ENCODE data around the gene SRR. TPM values are rescaled to one million over a fixed set of nuclear protein-coding genes. Genes with fewer than 3 reads are reported as not detected.

SRR gene
- total and polyA plus RNA-seq, 9 of the 15 experiments (the other 6 are each of a cell fraction or from before 2014, with no cell fraction given), result 5.0 to 19.4 (median 7.9) TPM

- in situ Hi-C loops (cut with MboI), result no loop called here
- CTCF ChIA-PET (ENCODE audit: low intra/inter-chr PET ratio), result no interaction called here
- POLR2A ChIA-PET, result no interaction called here
- TF ChIP-seq TFAM (CRISPR knock-in tag; conservative IDR thresholded peaks at IDR 0.05) (no peak), ZC3H11A (IDR thresholded peaks at IDR 0.05; ENCODE audit: low read depth, low read length) (no peak), GTF2E2 (tag; IDR thresholded peaks at IDR 0.05) (no peak), IRF1 (CRISPR knock-in tag; IDR thresholded peaks at IDR 0.05; ENCODE audit: borderline replicate concordance) (no peak), SMAD4 (CRISPR knock-in tag; conservative IDR thresholded peaks at IDR 0.05) (no peak), ZNF232 (CRISPR knock-in tag; IDR thresholded peaks at IDR 0.05) (no peak), NCOA2 (IDR thresholded peaks at IDR 0.05; ENCODE audit: partially characterized antibody in 2 of 2) (no peak), ZKSCAN8 (CRISPR knock-in tag; IDR thresholded peaks at IDR 0.05) (no peak), MECOM (CRISPR knock-in tag; IDR thresholded peaks at IDR 0.05) (no peak), ZBTB40 (IDR thresholded peaks at IDR 0.05) (no peak), ZBTB40 (CRISPR knock-in tag; IDR thresholded peaks at IDR 0.05) (no peak), SAFB (IDR thresholded peaks at IDR 0.05; ENCODE audit: borderline replicate concordance, low read depth, low read length) (no peak)
Measured at GRCh38 chr17:2266865-2267228, 36.9 kb upstream of the SRR start.

More at GRCh38 chr17:2266865-2267228, 36.9 kb upstream of the SRR start:
- DNase-seq (ENCODE audit: extremely low read depth in 1 of 4, low spot score in 3 of 4) (no peak), ATAC-seq (no peak), FAIRE-seq (no peak)
- intact Hi-C loops (cut with micrococcal nuclease), result no loop called here
- no peak overlapping the region for H2AFZ ChIP-seq (ENCODE audit: low read depth, low read length)
- no peak overlapping the region for H3K4me3 ChIP-seq
- H3K27me3 ChIP-seq (ENCODE audit: control insufficient read depth in 2 of 2, insufficient read depth in 2 of 2, low read length in 2 of 2), result no peaks in the 10 kb centered on the region
- H3K9ac ChIP-seq (ENCODE audit: insufficient read depth in 1 of 2, low read depth in 2 of 2, low read length in 2 of 2), result no peak overlapping the region
- no peak overlapping the region for H3K27ac ChIP-seq (ENCODE audit: extremely low read depth, low read depth, low read length)
- no peaks in the 10 kb centered on the region for H3K9me1 ChIP-seq (ENCODE audit: control insufficient read depth, insufficient read depth, low read length)
- H4K20me1 ChIP-seq (replicated peaks; ENCODE audit: control insufficient read depth, insufficient read depth, low read length), result no peaks in the 10 kb centered on the region
- H3K4me2 ChIP-seq (ENCODE audit: insufficient read depth, low read length), result no peak overlapping the region
- H3K36me3 ChIP-seq (ENCODE audit: control insufficient read depth, insufficient read depth, low read length), result peaks cover 9% of the 10 kb centered on the region; the same call in 1 of the 3 replicates
- no TSS peak for BruUV-seq (replicated peaks)
- H3K79me2 ChIP-seq (ENCODE audit: control insufficient read depth, insufficient read depth, low read length), result no peaks in the 10 kb centered on the region
- 0 out of 5 replicates have a peak, but pooled peaks cover 0 to 3% of the 10 kb centered on the region in 2 experiments for H3K4me1 ChIP-seq (replicated peaks in 1 of 2; ENCODE audit: control insufficient read depth in 2 of 2, insufficient read depth in 2 of 2, low read length in 2 of 2)
- 47% methylated on average over 3 of the region's 3 CpGs for WGBS (ENCODE audit: insufficient coverage, low coverage, missing lambda C conversion rate)
- no peaks in the 10 kb centered on the region for H3K9me3 ChIP-seq (replicated peaks; ENCODE audit: control insufficient read depth, insufficient read depth, low read depth, low read length)
